Small intestine (tissue), 7 donors: ENCODE results near the gene SMARCC2. TPM values are rescaled to one million over a fixed set of nuclear protein-coding genes. Genes with fewer than 3 reads are reported as not detected.

Source experiments
- DNase-seq, 2 donors: peaks; one replicate each; pipeline versions ENCODE4 v3.0.0 to v3.0.0-alpha.2; 2013
- FAIRE-seq: peaks from 2 replicates; lab custom pipeline; 2012; peaks lifted over from hg19 to GRCh38; lab: Jason Lieb, UNC
- H3K27ac ChIP-seq, 3 donors: one replicate each; pipeline ENCODE4 v1.5.1; 2013; ENCODE audit warnings: low read length in 2 of 3, mild to moderate bottlenecking in 2 of 3, control low read depth in 1 of 3, inconsistent platforms in 1 of 3, low read depth in 1 of 3, moderate library complexity in 1 of 3
- H3K27me3 ChIP-seq, 3 donors: one replicate each; pipeline ENCODE4 v1.6.1; 2013; ENCODE audit warnings: low read length in 3 of 3, inconsistent platforms in 1 of 3; ENCODE audit not compliant: control insufficient read depth in 3 of 3, insufficient read depth in 3 of 3
- H3K36me3 ChIP-seq, 3 donors: one replicate each; pipeline ENCODE4 v1.6.1; 2013; ENCODE audit warnings: low read length in 3 of 3, inconsistent platforms in 1 of 3, low read depth in 1 of 3, mild to moderate bottlenecking in 1 of 3, moderate library complexity in 1 of 3; ENCODE audit not compliant: control insufficient read depth in 3 of 3, insufficient read depth in 2 of 3
- H3K4me1 ChIP-seq, 3 donors: one replicate each; pipeline ENCODE4 v1.6.1; 2013; ENCODE audit warnings: low read length in 2 of 3, inconsistent platforms in 1 of 3, low read depth in 1 of 3, mild to moderate bottlenecking in 1 of 3, moderate library complexity in 1 of 3; ENCODE audit not compliant: control insufficient read depth in 3 of 3, insufficient read depth in 2 of 3
- H3K4me3 ChIP-seq, 3 donors: one replicate each; pipeline ENCODE4 v1.5.1; 2013; ENCODE audit warnings: low read length in 3 of 3, control low read depth in 1 of 3, inconsistent platforms in 1 of 3, low read depth in 1 of 3, mild to moderate bottlenecking in 1 of 3, moderate library complexity in 1 of 3
- H3K9me3 ChIP-seq, 2 donors: one replicate each; pipeline ENCODE4 v1.6.1; 2013; ENCODE audit warnings: low read depth in 1 of 2, low read length in 1 of 2; ENCODE audit not compliant: control insufficient read depth in 2 of 2, insufficient read depth in 1 of 2
- WGBS, 3 donors: extraction: QIAGEN DNeasy Blood & Tissue Kit; methylation state at CpG; one replicate each; pipeline ENCODE4 v1.1.7; 2013; 5-methylcytosine and 5-hydroxymethylcytosine counted together
- polyA plus RNA-seq, 4 donors: library from polyadenylated mRNA; stranded (reverse) in 3 of 4; unstranded in 1 of 4; fragments of 200-250 nt in 3 of 4; fragments of 120-200 nt in 1 of 4; gene quantifications; one replicate each; pipeline versions ENCODE4 v1.2.1 to v1.2.3, GENCODE V29; 2013
- donor health status: healthy with polysubstance abuse.
- donor health status: control.
- donor health status: control.
- donor health status: Bipolar disorder and iron deficiency.
- donor health status: healthy.

Gene SMARCC2
- polyA plus RNA-seq, 4 donors, result 18.6 to 67.5 (median 25.7) TPM

DNA sequence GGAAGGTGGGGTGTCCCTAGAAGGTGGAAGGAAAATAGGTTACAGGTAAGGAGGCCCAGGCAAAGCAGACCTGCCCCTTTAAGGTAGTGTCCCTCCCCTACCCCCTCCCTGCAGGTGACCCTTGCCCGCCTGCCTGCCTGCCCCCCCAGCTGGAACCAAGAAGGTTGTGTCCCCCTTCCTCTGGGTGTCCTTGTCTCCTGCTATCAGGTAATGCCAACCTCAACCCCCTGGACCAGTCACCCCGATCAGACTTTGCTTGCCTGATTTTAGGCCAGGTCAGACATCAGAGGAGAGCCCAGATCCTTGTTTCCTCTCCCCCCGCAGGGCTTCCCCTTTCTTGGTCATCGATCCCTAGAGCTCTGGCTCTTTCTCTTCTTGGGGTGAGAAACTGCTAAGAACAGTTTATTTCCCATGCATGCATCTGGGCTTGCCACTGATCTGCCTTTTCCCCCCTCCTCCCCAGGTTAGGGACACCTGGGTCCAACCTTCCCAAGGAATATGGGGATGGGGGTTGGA is 40.7 kb upstream of the SMARCC2 start, which contains the start of gene SLC39A5:
TSS of gene SLC39A5 (plus strand) at position 136 of the 516 bp plus-strand sequence. CDS start 1,224 bp downstream, outside the sequence.
- no peak for FAIRE-seq
- Histone ChIP-seq H3K27ac (peak within 1 kb of the TSS; percentile 89 to 91 (median 91)), H3K4me1 (peaks cover 0 to 28% (median under 1%) of the 10 kb centered on the region in 3 donors), H3K9me3 (no peaks in the 10 kb centered on the region), H3K4me3 (peak within 1 kb of the TSS in 2 of 3 donors; percentile 65 to 70), H3K27me3 (no peaks in the 10 kb centered on the region), H3K36me3 (peaks cover 0 to 30% (median 3%) of the 10 kb centered on the region in 3 donors)
- peak; percentile 73 to 75 for DNase-seq
- WGBS, 3 donors, result 18 to 57% (median 19%) methylated on average over 4 of the region's 4 CpGs

DNA sequence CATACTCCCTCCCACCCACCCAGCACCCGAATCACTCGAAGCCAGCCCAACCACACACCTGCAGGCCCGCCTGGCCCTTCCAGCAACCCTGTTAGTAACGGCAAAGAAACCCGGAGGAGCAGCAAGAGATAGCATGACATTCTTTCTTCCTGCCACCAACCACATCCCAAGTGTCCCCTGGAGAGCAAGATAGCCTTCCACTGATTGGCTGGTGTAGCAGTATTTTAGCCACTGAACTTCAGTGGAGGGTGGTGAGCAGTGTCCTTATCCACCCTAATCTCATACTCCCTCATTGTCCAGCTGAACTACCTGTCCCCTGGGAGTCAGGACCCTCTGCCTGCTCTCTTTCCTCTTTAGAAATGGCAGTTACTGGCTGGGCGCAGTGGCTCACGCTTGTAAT is 39.8 kb upstream of the SMARCC2 start:
- 88 to 90% (median 88%) methylated on average over 7 of the region's 7 CpGs for WGBS, 3 donors
- no peak for DNase-seq
- no peaks in the 10 kb centered on the region for H3K27me3 ChIP-seq
- peak overlapping the region in 1 of 3 donors; percentile 91 for H3K27ac ChIP-seq
- H3K36me3 ChIP-seq, result peaks cover 0 to 24% (median 3%) of the 10 kb centered on the region in 3 donors
- H3K4me1 ChIP-seq, result peaks cover 0 to 31% (median 3%) of the 10 kb centered on the region in 3 donors
- no peaks in the 10 kb centered on the region for H3K9me3 ChIP-seq
- FAIRE-seq, result no peak
- H3K4me3 ChIP-seq, result no peak overlapping the region

DNA sequence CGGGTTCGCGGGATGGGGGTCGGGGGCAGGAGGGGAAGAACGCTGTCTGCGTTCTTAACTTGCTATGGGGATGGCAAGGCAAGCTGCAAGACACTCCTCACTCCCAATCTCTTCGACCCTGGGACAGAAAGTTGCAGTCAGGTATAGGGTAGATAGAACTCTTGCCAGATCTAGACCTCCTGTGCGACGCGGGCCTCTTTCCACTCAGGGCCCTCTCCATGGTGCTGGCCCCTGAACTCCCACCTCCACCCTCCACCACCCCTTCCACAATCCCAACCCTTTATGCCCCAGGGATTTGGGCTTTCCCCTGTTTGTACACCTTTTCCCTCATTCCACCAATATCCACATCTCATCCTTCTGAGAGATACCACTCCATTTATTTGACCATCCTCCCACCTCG is 35.7 kb upstream of the SMARCC2 start:
- H3K36me3 ChIP-seq, result peaks cover 0 to 18% (median 3%) of the 10 kb centered on the region in 3 donors
- H3K27me3 ChIP-seq, result no peaks in the 10 kb centered on the region
- 33 to 60% (median 35%) methylated on average over 11 of the region's 11 CpGs for WGBS, 3 donors
- H3K4me1 ChIP-seq, result peaks cover 3 to 50% (median 7%) of the 10 kb centered on the region in 3 donors
- FAIRE-seq (no peak), DNase-seq (no peak)
- H3K27ac ChIP-seq, result peak overlapping the region in 1 of 3 donors; percentile 68
- H3K9me3 ChIP-seq, result no peaks in the 10 kb centered on the region
- H3K4me3 ChIP-seq, result peak overlapping the region; percentile 45 to 74 (median 60)

DNA sequence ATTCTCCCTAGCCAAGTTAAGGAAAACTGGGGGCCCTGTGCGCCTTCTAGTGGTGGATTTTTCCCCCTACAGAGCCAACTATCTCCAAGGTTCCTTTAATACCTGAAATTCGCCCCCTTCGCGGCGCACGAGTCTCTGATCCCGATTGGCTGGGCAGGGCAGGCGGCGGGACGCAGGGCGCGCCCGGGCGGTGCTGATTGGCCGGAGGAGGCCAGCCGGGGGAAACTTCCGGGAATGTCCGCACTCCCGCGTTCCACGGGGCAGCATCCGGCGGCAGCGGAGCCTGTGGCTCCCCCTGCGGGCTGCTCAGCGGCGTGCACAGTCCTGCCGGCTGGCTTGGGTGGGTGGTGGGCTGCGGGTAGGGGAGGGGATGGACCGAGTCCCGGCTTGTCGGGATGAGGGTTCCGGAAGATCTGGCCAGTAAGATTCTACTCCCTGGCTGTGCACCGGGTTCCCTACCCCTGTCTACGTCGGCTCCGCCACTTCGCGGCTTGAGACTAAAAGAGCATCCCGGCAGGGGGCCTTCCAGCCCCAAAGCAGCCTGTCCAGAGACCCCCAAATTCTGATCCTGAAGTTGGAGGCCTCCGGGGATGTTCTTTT is 34.9 kb upstream of the SMARCC2 start, which contains the start of gene NABP2:
TSS of gene NABP2 (plus strand) at position 241 of the 600 bp plus-strand sequence. CDS start 515 bp downstream, outside the sequence.
- no peaks in the 10 kb centered on the region for H3K27me3 ChIP-seq
- H3K4me3 ChIP-seq, result peak within 1 kb of the TSS; percentile 45 to 74 (median 60)
- DNase-seq (peak; percentile 99), FAIRE-seq (no peak)
- peak within 1 kb of the TSS; percentile 16 to 97 (median 80) for H3K27ac ChIP-seq
- H3K36me3 ChIP-seq, result peaks cover 0 to 21% (median 3%) of the 10 kb centered on the region in 3 donors
- 0 to 1% (median 1%) methylated on average over 40 to 41 of the region's 41 CpGs for WGBS, 3 donors
- peaks cover 3 to 43% (median 7%) of the 10 kb centered on the region in 3 donors for H3K4me1 ChIP-seq
- no peaks in the 10 kb centered on the region for H3K9me3 ChIP-seq

DNA sequence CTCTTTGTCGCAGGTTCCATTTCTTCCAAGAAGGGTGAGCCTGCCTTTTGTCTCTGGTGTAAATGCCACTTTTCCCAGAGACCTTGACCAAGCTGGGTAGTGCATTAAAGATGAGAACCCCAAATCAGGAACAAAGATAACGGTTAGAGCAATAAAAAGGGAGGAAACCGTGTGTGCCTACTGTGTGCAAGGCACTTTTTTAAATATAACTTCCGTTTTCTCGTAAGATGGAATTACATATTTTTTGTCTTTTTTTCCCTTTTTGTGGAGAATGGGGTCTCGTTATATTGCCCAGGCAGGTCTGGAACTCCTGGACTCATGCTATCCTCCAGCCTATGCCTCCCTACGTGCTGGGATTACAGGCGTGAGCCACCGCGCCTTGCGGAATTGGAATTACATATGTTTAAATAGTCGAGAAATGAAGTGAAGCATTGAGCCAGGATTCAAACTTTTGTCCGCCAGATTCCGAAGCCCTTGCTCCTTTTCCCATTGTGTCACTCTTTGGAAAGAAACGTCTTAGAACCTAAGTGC is 34.4 kb upstream of the SMARCC2 start:
- WGBS, 3 donors, result 8 to 19% (median 13%) methylated on average over 15 of the region's 15 CpGs
- Histone ChIP-seq H3K27ac (peak overlapping the region; percentile 15 to 97 (median 80)), H3K27me3 (no peaks in the 10 kb centered on the region), H3K4me3 (peak overlapping the region in 2 of 3 donors; percentile 14 to 60), H3K4me1 (peaks cover 3 to 37% (median 7%) of the 10 kb centered on the region in 3 donors), H3K9me3 (no peaks in the 10 kb centered on the region), H3K36me3 (peaks cover 0 to 18% (median 0%) of the 10 kb centered on the region in 3 donors)
- FAIRE-seq (no peak), DNase-seq (no peak)

DNA sequence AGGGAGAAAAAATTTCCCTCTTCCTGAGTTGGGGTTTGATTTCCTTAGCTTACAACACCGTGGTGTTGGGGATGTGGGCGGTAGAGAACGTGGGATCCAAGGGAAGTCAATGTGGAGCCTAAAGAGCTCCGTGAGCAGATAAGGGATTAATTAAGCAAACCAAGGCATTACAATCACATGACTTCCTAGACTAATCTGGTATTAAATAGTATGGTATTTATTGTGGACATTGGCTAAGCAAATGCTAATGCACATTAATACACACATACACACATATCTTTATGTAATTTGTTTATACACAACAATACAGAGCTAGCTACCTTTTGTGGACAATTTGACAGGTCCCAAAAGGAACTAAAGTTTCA is 33.2 kb upstream of the SMARCC2 start:
- FAIRE-seq, result no peak
- no peaks in the 10 kb centered on the region for H3K27me3 ChIP-seq
- peak in 1 of 2 donors; percentile 51 for DNase-seq
- peaks cover 0 to 19% (median 0%) of the 10 kb centered on the region in 3 donors for H3K36me3 ChIP-seq
- H3K4me1 ChIP-seq, result peaks cover 3 to 36% (median 7%) of the 10 kb centered on the region in 3 donors
- H3K4me3 ChIP-seq, result peak overlapping the region; percentile 9 to 93 (median 78)
- no peaks in the 10 kb centered on the region for H3K9me3 ChIP-seq
- peak overlapping the region; percentile 86 to 97 (median 87) for H3K27ac ChIP-seq
- 0 to 6% (median 6%) methylated on average over 4 of the region's 4 CpGs for WGBS, 3 donors

DNA sequence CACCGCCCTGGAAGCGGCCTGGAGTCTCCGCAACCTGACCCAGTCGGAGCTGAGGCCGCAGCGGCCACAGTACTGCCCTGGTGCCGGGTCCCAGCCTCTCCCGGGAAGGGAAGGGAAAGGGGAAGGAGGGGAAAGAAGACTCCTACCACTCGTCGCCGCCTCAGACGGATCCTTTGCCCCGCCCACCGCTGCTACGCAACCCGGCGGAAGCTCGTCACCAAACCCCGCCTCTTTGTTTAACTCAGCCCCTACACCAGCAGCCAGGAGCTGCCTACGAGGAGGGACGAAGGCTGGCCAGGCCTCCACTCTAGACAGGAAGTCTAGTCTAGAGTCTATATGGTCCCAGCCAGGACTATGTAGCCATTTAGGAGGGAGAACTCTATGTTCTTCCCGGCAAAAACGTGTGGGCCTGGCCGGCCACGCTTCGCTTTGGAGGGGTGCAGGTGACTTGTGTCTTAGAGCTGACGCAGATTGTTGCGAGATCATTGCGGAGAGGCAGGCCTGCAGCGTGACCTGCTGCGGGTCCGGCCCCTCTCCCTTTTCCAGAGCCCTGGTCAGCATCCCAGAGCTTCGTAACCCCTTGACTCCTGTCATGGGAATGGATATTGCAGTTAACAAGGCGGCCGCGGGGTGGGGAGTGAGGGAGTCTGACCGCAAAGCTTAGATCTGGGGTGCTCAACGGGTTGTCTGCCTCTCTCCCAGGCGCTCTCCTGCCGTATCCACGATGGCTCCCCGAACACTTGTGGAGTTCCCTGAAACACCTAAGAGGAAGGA is 32.7 kb upstream of the SMARCC2 start, which contains the start of gene RNF41:
TSS of gene RNF41 (minus strand) at position 166 of the 774 bp plus-strand sequence. CDS start 7,875 bp downstream, outside the sequence.
- Histone ChIP-seq H3K27ac (peak within 1 kb of the TSS; percentile 86 to 97 (median 90)), H3K27me3 (no peaks in the 10 kb centered on the region), H3K4me1 (peaks cover 3 to 36% (median 7%) of the 10 kb centered on the region in 3 donors), H3K36me3 (peaks cover 0 to 20% (median 0%) of the 10 kb centered on the region in 3 donors), H3K9me3 (no peaks in the 10 kb centered on the region), H3K4me3 (peak within 1 kb of the TSS; percentile 61 to 93 (median 78))
- WGBS, 3 donors, result 1 to 2% (median 1%) methylated on average over 40 to 42 of the region's 42 CpGs
- FAIRE-seq (no peak), DNase-seq (peak; percentile 97 to 99)
